Common myeloid progenitor, CD34-positive (primary cell): ENCODE data around the gene TRIM50.
"Not testable (repeated sequence)": the region's sequence is repeated elsewhere in the genome, so short reads cannot be mapped to it uniquely, and the experiment has no call there.

Source experiments
- CTCF ChIA-PET: fragments of 350-600 bp; sonication (Branson Sonifier 250); formaldehyde crosslinking; loops from one replicate; lab custom pipeline; 2021; ENCODE audit warnings: antibody characterized with exemption; lab: Charles Lee
- POLR2A ChIA-PET: fragments of 350-600 bp; sonication (Branson Sonifier 250); formaldehyde crosslinking; loops from one replicate; lab custom pipeline; 2021; ENCODE audit warnings: antibody characterized with exemption; lab: Charles Lee
- DNase-seq, 3 donors: peaks; one replicate each; pipeline versions ENCODE4 v3.0.0 to v3.0.0-alpha.2; 2013
- H3K27ac ChIP-seq, 2 experiments: 1 replicate in 1 of 2; 2 replicates in 1 of 2; pipeline ENCODE4 v1.7.0; 2013; ENCODE audit warnings: inconsistent platforms in 2 of 2, low read length in 2 of 2, mild to moderate bottlenecking in 2 of 2, low read depth in 1 of 2, moderate library complexity in 1 of 2; ENCODE audit not compliant: severe bottlenecking in 2 of 2, insufficient read depth in 1 of 2, poor library complexity in 1 of 2
- H3K27me3 ChIP-seq, 5 experiments: replicated peaks in 2 of 5; 1 replicate in 3 of 5; 2 replicates in 2 of 5; pipeline versions ENCODE4 v1.6.1 to v1.7.0; 2013; ENCODE audit warnings: low read length in 4 of 5, mild to moderate bottlenecking in 2 of 5, moderate library complexity in 2 of 5, inconsistent platforms in 1 of 5; ENCODE audit not compliant: insufficient read depth in 5 of 5, control insufficient read depth in 4 of 5
- H3K36me3 ChIP-seq, 4 experiments: 1 replicate in 2 of 4; 2 replicates in 2 of 4; pipeline versions ENCODE4 v1.6.1 to v1.7.0; 2013; ENCODE audit warnings: low read length in 3 of 4, control low read depth in 1 of 4, mild to moderate bottlenecking in 1 of 4; ENCODE audit not compliant: control insufficient read depth in 4 of 4, insufficient read depth in 4 of 4
- H3K4me1 ChIP-seq, 4 experiments: 1 replicate in 3 of 4; 2 replicates in 1 of 4; pipeline versions ENCODE4 v1.6.1 to v1.7.1; 2013; ENCODE audit warnings: low read length in 3 of 4, mild to moderate bottlenecking in 3 of 4, control low read depth in 1 of 4, inconsistent platforms in 1 of 4, moderate library complexity in 1 of 4; ENCODE audit not compliant: control insufficient read depth in 4 of 4, insufficient read depth in 4 of 4; ENCODE audit errors: control extremely low read depth in 1 of 4
- H3K4me3 ChIP-seq, 7 experiments: 1 replicate in 4 of 7; 2 replicates in 3 of 7; pipeline versions ENCODE4 v1.5.1 to v1.7.0; 2013; ENCODE audit warnings: mild to moderate bottlenecking in 7 of 7, low read length in 6 of 7, moderate library complexity in 6 of 7, inconsistent platforms in 2 of 7, low read depth in 2 of 7, control low read depth in 1 of 7; ENCODE audit not compliant: insufficient read depth in 4 of 7, control insufficient read depth in 1 of 7; ENCODE audit errors: extremely low read depth in 1 of 7
- H3K9me3 ChIP-seq, 5 experiments: 1 replicate in 4 of 5; 2 replicates in 1 of 5; pipeline versions ENCODE4 v1.6.1 to v1.7.1; 2013; ENCODE audit warnings: low read length in 4 of 5, mild to moderate bottlenecking in 2 of 5, inconsistent platforms in 1 of 5, low read depth in 1 of 5, moderate library complexity in 1 of 5; ENCODE audit not compliant: control insufficient read depth in 4 of 5, insufficient read depth in 2 of 5; ENCODE audit errors: control extremely low read depth in 1 of 5
- WGBS: methylation state at CpG from one replicate; pipeline ENCODE4 v1.1.5; 2013; ENCODE audit not compliant: insufficient coverage; 5-methylcytosine and 5-hydroxymethylcytosine counted together

The TRIM50 gene

GRCh38 chr7:73366127-73366526 lies 38.2 kb upstream of the TRIM50 start:
- CTCF ChIA-PET, result no interaction called here
- 93% methylated on average over 11 of the region's 11 CpGs for WGBS
- POLR2A ChIA-PET, result no interaction called here
- Histone ChIP-seq H3K4me3 (no peak overlapping the region), H3K27ac (no peak overlapping the region), H3K9me3 (no peaks in the 10 kb centered on the region), H3K4me1 (no peaks in the 10 kb centered on the region), H3K36me3 (no peaks in the 10 kb centered on the region), H3K27me3 (no peaks in the 10 kb centered on the region)
- DNase-seq, result no peak

GRCh38 chr7:73364006-73364728 lies 36.3 kb upstream of the TRIM50 start:
- no peaks in the 10 kb centered on the region for H3K27me3 ChIP-seq
- WGBS, result 87% methylated on average over 23 of the region's 25 CpGs
- H3K27ac ChIP-seq, result no peak overlapping the region
- DNase-seq, result no peak
- peaks cover 0 to 3% (median 0%) of the 10 kb centered on the region in 5 experiments for H3K9me3 ChIP-seq
- CTCF ChIA-PET, result no interaction called here
- no peaks in the 10 kb centered on the region for H3K36me3 ChIP-seq
- no peaks in the 10 kb centered on the region for H3K4me1 ChIP-seq
- H3K4me3 ChIP-seq, result no peak overlapping the region
- POLR2A ChIA-PET, result no interaction called here

GRCh38 chr7:73363225-73364005 lies 35.5 kb upstream of the TRIM50 start:
- Histone ChIP-seq H3K27me3 (no peaks in the 10 kb centered on the region), H3K36me3 (no peaks in the 10 kb centered on the region), H3K27ac (no peak overlapping the region), H3K9me3 (peaks cover 0 to 3% (median 0%) of the 10 kb centered on the region in 5 experiments), H3K4me1 (peaks cover 0 to 3% (median under 1%) of the 10 kb centered on the region in 4 experiments), H3K4me3 (no peak overlapping the region)
- POLR2A ChIA-PET, result no interaction called here
- DNase-seq, result no peak
- WGBS, result 94% methylated on average over 23 of the region's 28 CpGs
- CTCF ChIA-PET, result no interaction called here

GRCh38 chr7:73360590-73360989 lies 32.7 kb upstream of the TRIM50 start:
- H3K36me3 ChIP-seq, H3K9me3 ChIP-seq, H3K27ac ChIP-seq, CTCF ChIA-PET, H3K27me3 ChIP-seq, DNase-seq, POLR2A ChIA-PET, H3K4me3 ChIP-seq: not testable (repeated sequence)
- WGBS, result 100% methylated on average over 1 of the region's 1 CpG
- H3K4me1 ChIP-seq, result peaks cover 0 to 11% (median 6%) of the 10 kb centered on the region in 4 experiments

GRCh38 chr7:73359746-73360375 lies 32.0 kb upstream of the TRIM50 start:
- no peak overlapping the region for H3K4me3 ChIP-seq
- WGBS, result 94% methylated on average over 9 of the region's 13 CpGs
- CTCF ChIA-PET, result no interaction called here

GRCh38 chr7:73359306-73359705 lies 31.4 kb upstream of the TRIM50 start:
- Histone ChIP-seq H3K36me3 (no peaks in the 10 kb centered on the region), H3K27me3 (no peaks in the 10 kb centered on the region), H3K4me3 (no peak overlapping the region), H3K4me1 (peaks cover 0 to 11% (median 6%) of the 10 kb centered on the region in 4 experiments), H3K9me3 (peaks cover 0 to 3% (median 0%) of the 10 kb centered on the region in 5 experiments), H3K27ac (no peak overlapping the region)
- POLR2A ChIA-PET, result no interaction called here
- no peak for DNase-seq
- CTCF ChIA-PET, result no interaction called here
- WGBS, result 97% methylated on average over 9 of the region's 11 CpGs

More at GRCh38 chr7:73359746-73360375, 32.0 kb upstream of the TRIM50 start:
- DNase-seq, result no peak
- no peaks in the 10 kb centered on the region for H3K36me3 ChIP-seq
- POLR2A ChIA-PET, result no interaction called here
- H3K9me3 ChIP-seq, result peaks cover 0 to 3% (median 0%) of the 10 kb centered on the region in 5 experiments
- peaks cover 0 to 11% (median 6%) of the 10 kb centered on the region in 4 experiments for H3K4me1 ChIP-seq
- H3K27me3 ChIP-seq, result no peaks in the 10 kb centered on the region
- H3K27ac ChIP-seq, result no peak overlapping the region
